Stimulated activated CD8-positive, alpha-beta memory T cell treated with anti-CD3 and anti-CD28 coated beads, Interleukin-12 subunit alpha, Interleukin-12 subunit beta, amount 100 ng/mL, for 4 hours (primary cell): Measurements from ENCODE around the gene HYI.

Experiments used
- DNase-seq: peaks from one replicate; pipeline ENCODE4 v3.0.0-alpha.2; 2020; ENCODE audit warnings: low read depth

Gene HYI

GRCh38 chr1:43444151-43444828 is 9.4 kb downstream of the HYI start:
- DNase-seq = no peak

- DNase-seq = no peak
Measured at GRCh38 chr1:43443197-43443946, 10.4 kb downstream of the HYI start.

GRCh38 chr1:43442756-43443155 is 11.0 kb downstream of the HYI start:
- DNase-seq = no peak

- no peak for DNase-seq
Measured at GRCh38 chr1:43441894-43442637, 11.7 kb downstream of the HYI start.

- no peak for DNase-seq
Measured at GRCh38 chr1:43441166-43441893, 12.4 kb downstream of the HYI start.

- DNase-seq = no peak
Measured at GRCh38 chr1:43440358-43440757, 13.4 kb downstream of the HYI start.

- no peak for DNase-seq
Measured at GRCh38 chr1:43439781-43440180, 13.9 kb downstream of the HYI start.

GRCh38 chr1:43438953-43439581 is 14.7 kb downstream of the HYI start:
- no peak for DNase-seq

- DNase-seq = no peak
Measured at GRCh38 chr1:43438576-43438952, 15.2 kb downstream of the HYI start.

- DNase-seq = no peak
Measured at GRCh38 chr1:43438006-43438405, 15.7 kb downstream of the HYI start.

GRCh38 chr1:43437031-43437973 is 16.4 kb downstream of the HYI start:
- DNase-seq = no peak

GRCh38 chr1:43436371-43436770 is 17.4 kb downstream of the HYI start:
- DNase-seq = no peak

- DNase-seq = no peak
Measured at GRCh38 chr1:43435146-43436145, 18.3 kb downstream of the HYI start.

GRCh38 chr1:43434256-43434655 is 19.5 kb downstream of the HYI start:
- no peak for DNase-seq

GRCh38 chr1:43432907-43433306 is 20.8 kb downstream of the HYI start:
- DNase-seq = no peak

GRCh38 chr1:43432171-43432860 is 21.4 kb downstream of the HYI start:
- DNase-seq = no peak

- no peak for DNase-seq
Measured at GRCh38 chr1:43431676-43432075, 22.1 kb downstream of the HYI start.

GRCh38 chr1:43430831-43431230 is 22.9 kb downstream of the HYI start:
- no peak for DNase-seq

- DNase-seq = no peak
Measured at GRCh38 chr1:43427941-43428340, 25.8 kb downstream of the HYI start.
